GM18861 (cell line): ENCODE measurements around the gene KCNK15.
"Not testable (repeated sequence)": the region's sequence is repeated elsewhere in the genome, so short reads cannot be mapped to it uniquely, and the experiment has no call there.

Experiments
- ATAC-seq: cut with Tn5 transposase; IDR thresholded peaks from one replicate; pipeline ENCODE4 v1.9.1; 2021; ENCODE audit not compliant: unreplicated experiment

KCNK15 gene

DNA sequence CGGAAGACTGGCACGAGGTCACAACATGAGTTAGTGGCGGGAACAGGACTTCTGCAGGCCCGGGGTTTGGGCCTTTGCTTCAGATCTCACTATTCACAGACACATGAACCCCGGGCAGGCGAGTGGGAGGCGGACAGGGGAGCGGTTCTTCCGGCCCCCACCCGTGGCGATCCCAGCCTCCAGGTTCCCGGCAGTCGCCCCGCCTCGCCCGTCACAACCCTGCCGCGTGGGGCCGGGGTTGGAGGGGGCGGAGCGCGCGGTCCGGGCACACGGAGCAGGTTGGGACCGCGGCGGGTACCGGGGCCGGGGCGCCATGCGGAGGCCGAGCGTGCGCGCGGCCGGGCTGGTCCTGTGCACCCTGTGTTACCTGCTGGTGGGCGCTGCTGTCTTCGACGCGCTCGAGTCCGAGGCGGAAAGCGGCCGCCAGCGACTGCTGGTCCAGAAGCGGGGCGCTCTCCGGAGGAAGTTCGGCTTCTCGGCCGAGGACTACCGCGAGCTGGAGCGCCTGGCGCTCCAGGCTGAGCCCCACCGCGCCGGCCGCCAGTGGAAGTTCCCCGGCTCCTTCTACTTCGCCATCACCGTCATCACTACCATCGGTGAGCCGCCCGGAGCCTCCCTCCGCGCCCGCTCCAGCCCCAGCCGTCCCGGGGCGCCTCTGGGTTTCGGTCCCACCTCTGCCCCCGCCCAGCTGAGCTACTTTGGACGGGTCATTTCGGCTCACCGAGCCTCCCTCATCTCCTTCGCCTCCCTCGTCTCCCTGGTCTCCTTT lies at the start of gene KCNK15:
TSS of gene KCNK15 (plus strand) at position 268 of the 769 bp plus-strand sequence. CDS start at position 314, 46 bp downstream.
- ATAC-seq, result no peak

DNA sequence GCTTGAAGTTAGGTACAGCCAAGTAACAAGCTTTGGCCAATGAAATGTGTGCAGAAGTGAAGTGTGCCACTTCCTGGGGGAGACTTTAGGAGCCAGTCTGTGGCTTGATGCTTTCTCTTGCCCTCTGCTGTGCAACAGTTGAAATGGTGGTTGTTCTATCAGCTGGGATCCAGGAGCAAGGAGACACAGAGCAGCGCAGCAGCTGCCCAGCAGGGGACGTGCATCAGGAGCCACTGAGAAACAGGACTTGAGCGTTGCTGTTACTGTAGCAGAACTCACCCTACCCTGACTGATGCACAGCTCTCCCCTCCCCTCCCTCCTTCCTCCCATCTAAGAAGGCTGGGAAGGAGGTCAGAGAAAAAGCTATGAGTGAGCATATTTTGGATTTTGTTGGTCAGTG lies 49.4 kb upstream of the KCNK15 start:
- ATAC-seq, result no peak

DNA sequence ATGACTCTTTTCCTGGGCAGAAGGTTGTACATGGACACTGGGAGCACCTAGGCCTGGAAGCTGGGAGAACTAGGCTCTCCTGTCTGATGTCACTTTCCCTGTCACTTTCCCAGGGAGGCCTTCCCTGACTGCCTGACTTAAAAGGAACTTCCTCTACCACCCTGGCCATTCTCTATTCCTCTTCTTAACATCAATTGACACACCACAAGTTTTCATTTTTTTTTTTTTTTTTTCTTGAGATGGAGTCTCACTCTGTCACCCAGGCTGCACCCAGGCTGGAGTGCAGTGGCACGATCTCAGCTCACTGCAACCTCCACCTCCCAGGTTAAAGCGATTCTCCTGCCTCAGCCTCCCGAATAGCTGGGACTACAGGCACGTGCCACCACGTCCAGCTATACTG lies 48.6 kb upstream of the KCNK15 start:
- not testable (repeated sequence) for ATAC-seq

DNA sequence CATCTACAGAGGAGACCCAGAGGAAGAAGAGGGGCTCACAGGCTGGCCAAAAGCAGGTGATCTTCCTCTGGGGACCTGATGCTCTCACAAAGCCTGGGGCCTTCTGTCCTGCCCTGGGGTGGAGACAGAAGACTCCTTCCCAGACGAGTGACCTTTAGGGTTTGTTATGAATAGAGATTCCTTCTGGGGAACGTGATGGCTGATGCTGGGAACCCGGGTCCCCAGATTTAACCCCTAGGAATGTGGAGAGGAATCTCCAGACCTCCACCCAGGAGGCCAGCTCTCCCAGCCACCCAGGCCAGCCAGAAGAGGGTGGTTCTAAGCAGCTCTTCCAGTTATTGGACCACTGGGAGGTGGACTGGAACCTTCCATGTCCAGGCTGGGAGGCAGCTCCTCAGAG lies 47.3 kb upstream of the KCNK15 start:
- no peak for ATAC-seq

DNA sequence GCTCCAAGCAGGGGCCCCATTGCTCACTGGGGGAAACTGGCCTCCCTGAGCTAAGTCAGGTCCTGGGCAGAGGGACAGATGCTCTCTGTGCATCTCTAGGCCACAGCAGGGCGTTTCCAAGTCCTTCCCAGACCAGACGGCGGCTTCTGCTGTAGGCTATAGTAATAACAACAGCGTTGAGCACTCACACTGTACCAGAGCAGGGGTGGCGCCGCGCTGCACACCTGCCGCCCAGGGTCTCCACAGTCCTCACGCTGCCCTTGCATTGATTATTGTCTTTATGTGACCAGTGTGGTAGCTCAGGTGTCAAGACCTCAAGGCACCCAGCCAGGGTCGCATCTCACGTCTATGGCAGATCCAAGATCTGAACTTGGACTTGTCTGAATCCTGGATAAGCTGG lies 45.4 kb upstream of the KCNK15 start:
- ATAC-seq, result no peak

DNA sequence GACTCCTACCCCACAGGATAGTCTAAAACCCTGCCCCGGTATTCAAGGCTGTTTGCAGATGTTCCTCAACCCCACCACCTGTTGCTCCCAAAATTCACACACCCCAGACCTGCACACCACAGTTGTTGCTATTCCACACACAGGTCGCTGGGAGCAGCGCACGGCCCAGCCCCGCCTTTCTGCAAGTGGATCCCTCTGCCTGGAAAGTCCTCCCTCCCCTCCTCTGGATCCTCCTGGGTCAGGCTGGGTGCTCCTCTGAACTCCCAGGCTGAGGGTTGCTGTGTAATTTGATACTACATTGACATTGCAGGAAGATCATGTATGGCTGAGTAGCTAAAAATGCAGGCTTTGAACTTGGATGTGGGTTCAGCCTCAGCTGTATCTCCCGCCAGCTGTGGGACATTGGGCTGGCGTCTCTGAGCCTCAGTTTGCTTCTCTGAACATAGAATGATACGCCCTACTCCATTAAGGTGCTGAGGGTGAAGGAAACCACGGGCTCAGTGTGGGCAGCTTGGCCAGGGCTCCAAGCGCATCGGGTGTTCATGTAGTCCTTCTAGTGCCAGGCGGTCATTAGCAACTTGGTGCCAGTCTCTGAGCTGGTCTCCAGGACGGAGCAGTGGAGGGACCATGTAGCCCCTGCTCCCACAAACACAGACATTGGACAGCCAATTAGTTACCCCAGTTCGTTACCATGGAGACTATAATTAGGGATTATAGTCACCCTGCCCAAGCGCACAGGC lies 44.4 kb upstream of the KCNK15 start:
- ATAC-seq, result no peak

DNA sequence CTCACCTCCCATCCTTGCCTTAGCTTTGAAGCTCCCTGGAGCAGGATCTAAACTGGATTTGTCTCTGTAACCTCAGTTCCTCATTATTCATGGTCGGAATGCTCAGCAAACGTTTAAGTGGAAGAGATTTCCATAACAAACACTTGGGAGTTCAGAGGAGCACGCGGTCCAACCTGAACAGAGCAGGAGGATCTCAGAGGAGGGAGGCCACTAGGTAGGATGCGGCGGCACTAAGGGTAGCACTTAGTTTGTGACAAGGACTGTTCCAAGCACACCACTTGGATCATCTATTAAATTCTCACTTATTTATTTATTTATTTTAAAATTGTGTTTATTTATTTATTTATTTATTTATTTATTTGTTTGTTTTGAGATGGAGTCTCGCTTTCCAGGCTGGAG lies 43.8 kb upstream of the KCNK15 start:
- no peak for ATAC-seq

DNA sequence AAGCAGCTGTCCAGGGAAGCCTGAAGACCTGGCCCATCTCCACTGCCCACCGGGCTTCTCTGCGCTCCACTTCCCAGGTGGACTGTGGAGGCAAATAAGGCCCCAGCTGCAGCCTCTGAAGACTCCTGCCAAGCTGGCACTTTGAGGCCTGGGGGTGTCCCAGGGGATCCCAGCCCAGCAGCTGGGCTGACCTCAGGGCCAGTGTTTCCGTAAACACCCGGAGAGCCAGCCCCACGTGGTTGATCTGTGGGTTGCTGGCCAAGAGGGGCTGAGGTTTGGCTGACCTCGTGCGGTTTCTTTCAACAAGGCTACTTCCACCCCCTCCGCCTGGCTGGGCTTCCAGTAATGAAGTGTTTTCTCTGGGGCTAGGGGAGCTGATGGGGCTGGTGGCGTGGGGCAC lies 42.9 kb upstream of the KCNK15 start:
- ATAC-seq, result peak; percentile 65

DNA sequence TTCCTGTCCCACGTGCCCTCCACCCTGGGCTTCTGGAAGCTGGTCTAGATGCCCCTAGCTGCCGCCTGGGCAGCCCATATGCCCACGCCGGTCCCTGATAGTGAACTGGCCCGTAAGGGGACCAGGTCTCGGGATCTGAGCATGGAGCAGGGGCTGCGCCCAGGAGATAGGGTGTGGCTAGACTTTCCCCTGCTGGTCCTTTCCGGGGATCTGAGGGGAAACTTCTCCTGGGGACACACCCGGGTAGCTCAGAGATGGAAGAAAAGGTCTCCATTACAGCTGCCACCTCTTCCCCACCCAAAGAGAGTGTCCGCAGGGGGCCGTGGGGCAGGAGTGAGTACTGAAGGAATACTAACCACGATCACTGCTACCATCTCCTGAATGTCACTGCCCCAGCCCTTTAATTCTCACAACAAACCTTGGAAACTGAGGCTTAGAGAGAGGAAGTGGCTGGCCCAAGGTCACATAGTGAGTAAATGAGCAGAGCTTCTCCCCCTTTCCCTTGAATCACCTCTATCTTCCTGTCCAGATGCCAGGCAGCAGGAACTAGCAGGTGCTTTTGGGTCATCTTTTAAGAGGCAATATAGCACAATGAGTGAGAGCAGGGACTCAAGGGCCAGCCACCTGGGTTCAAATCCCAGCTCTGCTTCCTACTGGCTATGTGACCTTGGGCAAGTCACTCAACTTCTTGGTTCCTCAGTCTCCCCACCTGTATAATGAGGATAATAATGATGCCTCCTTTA lies 42.3 kb upstream of the KCNK15 start:
- ATAC-seq, result no peak

DNA sequence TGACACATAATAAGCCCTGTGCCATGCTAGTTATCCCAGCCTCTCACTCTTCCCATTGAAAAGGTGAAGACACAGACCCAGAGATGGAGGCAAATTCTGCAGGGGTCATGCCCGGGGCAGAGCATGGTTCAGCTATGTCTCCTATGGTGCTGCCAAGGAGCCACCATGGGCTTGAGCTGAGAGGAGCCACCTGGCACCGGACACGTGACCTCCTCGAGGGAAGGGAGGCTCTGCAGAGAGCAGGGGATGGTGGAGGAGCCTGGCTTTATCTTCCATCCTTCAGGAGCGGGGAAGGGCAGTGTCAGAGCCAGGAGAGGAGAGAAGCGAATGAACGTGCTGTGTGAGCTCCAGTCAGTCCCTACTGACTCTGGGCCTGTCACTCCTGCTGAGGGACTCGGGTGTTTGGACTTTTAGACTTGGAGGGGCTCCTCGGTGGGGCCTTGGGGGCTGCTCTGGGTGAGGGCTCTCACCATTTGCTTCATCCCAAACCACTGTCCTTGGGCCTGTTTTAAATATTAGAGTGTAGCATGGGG lies 41.6 kb upstream of the KCNK15 start:
- no peak for ATAC-seq

DNA sequence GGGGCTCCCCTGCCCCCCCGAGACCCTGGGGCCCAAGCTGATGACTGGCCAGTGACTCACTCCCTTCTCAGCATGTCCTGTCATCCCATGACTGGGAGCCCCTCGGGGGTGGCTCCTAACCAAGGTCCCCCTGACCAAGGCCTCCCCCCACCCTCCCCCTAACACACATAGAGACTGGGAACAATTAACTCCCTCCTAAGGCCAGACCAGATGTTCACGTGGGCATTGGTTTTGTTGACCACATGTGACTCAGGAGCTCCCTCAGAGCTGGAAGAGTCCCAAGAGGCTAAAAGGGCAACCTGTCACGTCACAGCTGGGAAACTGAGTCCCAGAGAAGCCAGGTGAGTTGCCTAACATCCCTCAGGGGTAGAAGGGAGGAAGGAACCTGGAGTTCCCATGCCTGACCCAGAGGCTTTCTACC lies 41.1 kb upstream of the KCNK15 start:
- no peak for ATAC-seq

DNA sequence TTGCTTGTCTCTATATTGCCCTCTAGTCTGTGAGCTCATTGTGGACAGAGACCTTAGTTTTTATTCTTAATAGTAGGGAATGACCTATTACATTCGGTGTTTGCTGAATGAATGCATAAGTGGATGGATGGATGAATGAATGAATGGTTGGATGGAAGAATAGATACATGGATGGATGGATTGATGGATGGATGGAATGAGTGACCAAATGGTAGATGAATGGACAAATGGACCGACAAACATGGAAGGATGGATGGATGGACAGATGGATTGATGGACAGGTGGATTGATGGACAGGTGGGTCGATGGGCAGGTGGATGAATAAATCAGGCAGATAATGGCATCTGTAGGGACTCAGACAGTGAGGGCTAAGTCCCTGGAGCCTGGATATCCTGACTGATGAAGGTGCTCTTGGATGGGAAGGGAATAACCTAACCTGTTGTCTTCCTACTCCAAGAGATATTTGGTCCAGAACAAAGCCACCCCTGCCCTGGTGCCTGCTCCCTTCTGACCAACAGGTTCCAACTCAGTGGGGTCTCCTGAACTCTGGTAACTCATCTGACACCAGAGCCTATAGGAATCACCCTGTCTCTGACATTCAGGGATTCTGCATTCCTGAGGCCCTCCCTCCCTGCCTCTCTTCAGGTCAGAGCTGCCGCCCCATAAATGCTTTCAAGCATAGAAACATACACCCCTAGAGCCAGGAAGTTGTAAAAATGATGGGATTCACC lies 40.1 kb upstream of the KCNK15 start:
- ATAC-seq, result no peak

DNA sequence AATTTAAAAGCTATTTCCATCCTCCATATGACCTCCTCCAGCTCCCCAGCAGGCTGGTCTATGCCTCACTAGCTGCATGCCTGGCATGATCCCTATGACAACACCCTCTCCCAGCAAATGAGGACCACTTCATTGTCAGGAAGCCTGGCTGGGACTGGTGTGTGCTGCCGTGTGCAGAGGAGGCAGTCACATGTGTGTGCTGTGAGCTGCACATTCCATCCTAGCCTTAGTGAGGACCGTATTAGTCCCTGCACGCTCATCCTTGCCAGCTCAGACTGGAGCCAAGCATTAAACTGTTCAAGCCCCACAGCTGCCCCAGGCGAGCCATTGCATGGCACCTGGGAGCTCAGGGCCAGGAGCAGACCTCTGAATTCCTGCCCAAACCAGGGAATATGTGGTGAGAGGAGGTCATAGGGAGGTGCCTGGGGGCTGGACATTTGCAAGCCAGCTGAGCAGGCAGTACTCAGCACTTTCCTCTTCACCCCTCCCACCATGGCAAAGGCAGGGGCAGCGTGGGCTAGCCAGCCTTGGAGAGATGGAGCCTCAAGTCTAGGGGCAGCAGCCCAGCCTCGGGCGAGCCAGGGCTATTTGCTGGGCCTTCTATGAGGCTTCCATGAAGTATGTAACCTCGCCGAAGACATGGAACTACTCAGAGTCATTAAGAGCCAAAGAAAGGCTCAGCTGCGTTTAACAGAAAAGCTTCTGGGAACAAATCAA lies 39.2 kb upstream of the KCNK15 start:
- ATAC-seq, result no peak

DNA sequence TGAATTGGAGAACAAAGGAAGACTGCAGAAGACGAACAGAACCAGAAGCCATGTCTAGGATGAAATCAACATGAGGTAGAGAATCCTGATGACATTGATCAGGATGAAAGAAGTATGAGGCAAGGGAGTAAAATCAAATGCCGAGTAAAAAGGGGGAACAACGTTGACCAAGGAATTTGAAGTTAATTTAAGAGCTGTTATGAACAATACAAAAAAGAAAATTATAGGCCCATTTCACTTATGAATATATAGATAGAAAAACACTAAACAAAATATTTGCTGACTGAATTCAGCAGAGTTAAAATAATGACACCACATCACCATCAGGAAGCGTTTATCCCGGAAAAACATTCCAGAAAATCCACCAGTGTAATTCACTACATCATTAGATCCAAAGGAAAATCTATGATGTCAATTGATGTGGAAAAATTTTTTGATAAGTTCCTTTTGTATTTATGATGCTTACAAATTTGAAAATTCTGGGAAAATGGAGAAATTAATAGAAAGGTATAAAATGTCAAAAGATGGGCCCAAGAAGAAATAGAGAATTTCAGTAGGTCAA lies 38.6 kb upstream of the KCNK15 start:
- no peak for ATAC-seq

DNA sequence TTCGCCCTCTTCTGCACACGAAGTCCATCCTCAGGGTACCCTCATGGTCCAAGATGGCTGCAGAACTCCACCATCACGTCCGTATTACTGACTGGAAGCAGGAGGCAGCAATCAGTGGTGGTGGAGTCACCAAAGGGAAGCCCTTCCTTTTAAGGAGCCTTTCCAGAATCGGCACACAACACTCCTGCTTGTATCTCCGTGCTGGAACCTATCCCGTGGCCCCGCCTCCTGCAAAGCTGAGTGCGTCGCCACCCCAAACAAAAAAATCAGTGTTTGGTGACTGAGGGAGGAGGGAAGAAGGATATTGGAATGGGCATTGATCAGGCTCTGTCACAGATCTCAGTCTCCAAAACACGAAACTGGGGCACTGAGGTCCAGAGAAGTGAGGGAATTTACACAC lies 36.3 kb upstream of the KCNK15 start:
- ATAC-seq, result no peak

DNA sequence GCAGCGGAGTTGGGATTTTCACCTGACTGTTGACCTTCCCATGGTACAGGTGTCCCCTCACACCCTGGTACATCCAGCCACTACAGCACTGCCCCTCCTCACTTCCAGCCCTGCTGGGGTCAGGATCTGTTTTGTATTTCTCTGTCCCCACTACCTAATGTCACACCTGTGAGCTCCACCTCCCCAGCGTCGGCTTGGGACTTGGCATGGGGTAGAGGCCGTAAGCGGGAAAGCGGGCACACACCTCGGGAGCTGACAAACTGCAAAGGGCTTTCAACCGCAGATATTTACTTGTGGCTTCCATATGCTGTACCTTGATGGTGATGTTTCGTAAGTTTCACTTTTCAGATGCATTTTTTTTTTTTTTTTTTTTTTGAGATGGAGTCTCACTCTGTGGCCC lies 35.9 kb upstream of the KCNK15 start:
- ATAC-seq, result no peak

DNA sequence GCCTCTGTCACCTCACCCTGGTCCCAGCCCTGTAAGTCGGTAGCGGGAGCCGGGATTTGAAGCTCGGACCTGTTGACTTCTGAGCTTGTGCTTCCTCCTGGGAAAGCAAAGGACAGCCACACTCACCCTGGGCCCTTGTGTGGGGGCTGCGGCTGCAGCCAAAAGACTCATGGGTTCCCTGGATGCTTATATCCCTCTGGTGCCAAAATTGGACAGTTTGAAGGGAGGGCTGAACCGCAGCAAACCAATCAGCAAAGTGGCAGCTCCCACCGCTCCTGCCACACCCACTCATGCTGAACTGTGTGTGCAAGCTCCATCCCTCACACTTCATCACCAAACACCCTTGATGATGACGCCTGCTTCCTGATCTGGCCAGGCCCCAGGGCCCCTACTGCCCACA lies 34.4 kb upstream of the KCNK15 start:
- no peak for ATAC-seq

DNA sequence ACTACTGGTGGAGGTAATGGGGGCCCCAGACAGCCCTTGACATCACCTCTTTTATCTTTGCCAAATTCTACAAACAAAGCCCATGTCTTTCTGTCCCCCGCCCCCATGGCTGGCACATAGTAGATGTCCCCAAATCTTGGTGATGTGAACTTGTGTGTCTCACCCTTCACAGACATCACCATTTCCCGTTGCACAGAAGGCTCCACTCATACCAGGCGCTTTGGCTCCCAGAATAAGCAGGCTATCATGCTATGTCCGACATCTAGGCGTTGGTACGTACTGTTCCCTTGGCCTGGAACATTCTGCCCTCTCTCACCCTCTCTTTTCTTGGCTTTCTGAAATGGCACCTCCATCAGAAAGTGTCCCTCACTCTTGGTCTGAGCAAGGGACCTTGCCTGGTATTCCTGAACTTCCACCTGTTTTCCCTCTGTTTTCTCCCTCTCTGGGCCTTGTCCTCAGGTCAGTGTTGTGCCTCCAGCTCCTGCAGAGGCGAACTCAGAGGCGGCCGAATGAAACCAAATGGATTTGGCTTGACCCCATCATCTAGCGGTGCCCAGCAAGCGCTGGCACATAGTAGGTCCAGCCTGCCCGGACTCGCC lies 31.5 kb upstream of the KCNK15 start:
- no peak for ATAC-seq

DNA sequence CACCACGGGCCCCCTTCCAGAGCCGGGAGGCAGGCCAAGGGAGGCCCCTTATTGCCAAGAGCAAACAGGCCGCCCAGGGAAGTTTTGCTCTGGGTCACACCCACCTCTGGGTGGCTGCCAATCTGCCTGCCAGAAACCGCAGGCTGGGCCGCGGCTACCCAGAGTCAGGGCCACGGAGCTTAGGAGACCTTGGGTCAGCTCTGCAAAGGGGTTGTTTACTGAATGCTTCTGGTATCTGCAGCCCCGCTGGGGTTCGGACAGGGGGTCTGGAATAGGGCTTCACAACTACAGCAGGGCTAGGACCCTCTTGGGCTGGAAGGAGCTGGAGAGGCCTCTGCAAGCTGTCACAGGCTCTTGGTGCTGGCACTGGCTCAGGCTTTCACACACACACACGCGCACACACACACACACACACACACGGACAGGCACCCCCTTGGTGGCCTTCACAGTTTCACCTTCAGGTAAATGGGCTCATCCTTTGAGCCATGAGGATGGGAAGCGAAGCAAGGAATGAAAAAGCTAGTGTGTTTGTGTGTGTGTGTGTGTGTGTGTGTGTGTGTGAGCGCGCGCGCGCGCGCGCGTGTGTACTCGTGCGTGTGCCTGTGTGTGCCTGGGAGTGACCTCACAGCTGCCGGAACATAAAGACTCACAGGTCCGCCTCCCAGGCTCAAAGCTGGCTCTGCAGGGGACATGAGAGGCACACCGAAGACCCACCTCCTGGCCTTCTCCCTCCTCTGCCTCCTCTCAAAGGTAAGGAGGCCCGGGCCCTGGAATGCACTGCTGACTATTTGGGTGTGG lies 30.8 kb upstream of the KCNK15 start, which contains the start of gene CCN5:
TSS of gene CCN5 (plus strand) at position 669 of the 798 bp plus-strand sequence. CDS start at position 691, 22 bp downstream.
- ATAC-seq, result no peak
